ENCODE results near the gene KCNMA1.

GRCh38 chr10:77417806-77418640 is 219.6 kb downstream of the KCNMA1 start:
- TF ChIP-seq EP300 (IDR thresholded peaks at IDR 0.05; ENCODE audit: borderline replicate concordance) (no peak), RAD21 (IDR thresholded peaks at IDR 0.05; ENCODE audit: low read depth) (no peak), EGR1 (IDR thresholded peaks at IDR 0.05) (no peak), MAX (IDR thresholded peaks at IDR 0.05) (no peak), CEBPB (IDR thresholded peaks at IDR 0.05) (no peak), YY1 (IDR thresholded peaks at IDR 0.05; ENCODE audit: low read depth) (no peak), REST (IDR thresholded peaks at IDR 0.05; ENCODE audit: low read depth) (no peak)

All from Ishikawa (cell line).